Inferior parietal cortex (tissue), 1 donor: Measurements from ENCODE around the gene CCDC91.
A peak's percentile ranks its signal among the peaks of the same experiment; 100 is the strongest.
"Not testable (repeated sequence)": the region's sequence is repeated elsewhere in the genome, so short reads cannot be mapped to it uniquely, and the experiment has no call there.

Source experiments
- DNase-seq: peaks from one replicate; pipeline ENCODE4 v3.0.0-alpha.2; 2016; ENCODE audit errors: extremely low spot score

Gene CCDC91

GRCh38 chr12:28232211-28232928 lies 42.1 kb downstream of the CCDC91 start:
- DNase-seq = no peak

GRCh38 chr12:28234444-28234843 lies 44.2 kb downstream of the CCDC91 start:
- DNase-seq = no peak

GRCh38 chr12:28235015-28235414 lies 44.8 kb downstream of the CCDC91 start:
- DNase-seq = no peak

GRCh38 chr12:28235985-28236384 lies 45.7 kb downstream of the CCDC91 start:
- DNase-seq = no peak

GRCh38 chr12:28237423-28237822 lies 47.2 kb downstream of the CCDC91 start:
- DNase-seq = no peak

GRCh38 chr12:28239918-28240317 lies 49.7 kb downstream of the CCDC91 start:
- no peak for DNase-seq

- DNase-seq = no peak
Measured at GRCh38 chr12:28240853-28241252, 50.6 kb downstream of the CCDC91 start.

GRCh38 chr12:28242129-28242495 lies 51.9 kb downstream of the CCDC91 start:
- no peak for DNase-seq

GRCh38 chr12:28242496-28243309 lies 52.4 kb downstream of the CCDC91 start:
- DNase-seq = peak; percentile 32

- DNase-seq = no peak
Measured at GRCh38 chr12:28243310-28243633, 53.0 kb downstream of the CCDC91 start.

- no peak for DNase-seq
Measured at GRCh38 chr12:28247806-28248205, 57.5 kb downstream of the CCDC91 start.

- no peak for DNase-seq
Measured at GRCh38 chr12:28248555-28249145, 58.4 kb downstream of the CCDC91 start.

- DNase-seq = no peak
Measured at GRCh38 chr12:28253161-28253641, 62.9 kb downstream of the CCDC91 start.

GRCh38 chr12:28257411-28257810 lies 67.2 kb downstream of the CCDC91 start:
- no peak for DNase-seq

- DNase-seq = no peak
Measured at GRCh38 chr12:28258998-28259397, 68.7 kb downstream of the CCDC91 start.

- no peak for DNase-seq
Measured at GRCh38 chr12:28265435-28266042, 75.3 kb downstream of the CCDC91 start.

- not testable (repeated sequence) for DNase-seq
Measured at GRCh38 chr12:28267920-28268607, 77.8 kb downstream of the CCDC91 start.

GRCh38 chr12:28268608-28269229 lies 78.5 kb downstream of the CCDC91 start:
- no peak for DNase-seq

- DNase-seq = no peak
Measured at GRCh38 chr12:28269851-28270250, 79.6 kb downstream of the CCDC91 start.

- DNase-seq = no peak
Measured at GRCh38 chr12:28278499-28278898, 88.2 kb downstream of the CCDC91 start.

GRCh38 chr12:28278960-28279359 lies 88.7 kb downstream of the CCDC91 start:
- DNase-seq = no peak
